GM12891 (cell line): ENCODE results near the gene MACO1.

Experiments
- POLR2A ChIP-seq: IDR thresholded peaks from 2 replicates; pipeline ENCODE4 v1.6.1; 2011; ENCODE audit warnings: low read depth, low read length, control low read depth
- POLR2AphosphoS5 ChIP-seq: IDR thresholded peaks from 2 replicates; pipeline ENCODE4 v1.6.1; 2011; ENCODE audit warnings: low read depth, low read length, control low read depth
- POU2F2 ChIP-seq: IDR thresholded peaks from 2 replicates; pipeline ENCODE4 v1.6.1; 2011; ENCODE audit warnings: low read depth, mild to moderate bottlenecking, control low read depth, low read length, moderate library complexity
- SPI1 ChIP-seq: IDR thresholded peaks from 2 replicates; pipeline ENCODE4 v1.6.1; 2011; ENCODE audit warnings: low read depth, low read length, control low read depth
- TAF1 ChIP-seq: IDR thresholded peaks from 2 replicates; pipeline ENCODE4 v1.6.1; 2011; ENCODE audit warnings: low read depth, low read length, control low read depth

- TF ChIP-seq POLR2AphosphoS5: no peak
- TF ChIP-seq POLR2A: no peak
- TF ChIP-seq TAF1: no peak
- TF ChIP-seq POU2F2: no peak
- TF ChIP-seq SPI1: no peak
Observed at GRCh38 chr1:25468033-25468432, 37.3 kb downstream of the MACO1 start.
